HG03095 (cell line): Measurements from ENCODE around the gene NPB.

Source experiments
- ATAC-seq: cut with Tn5 transposase; IDR thresholded peaks from one replicate; pipeline ENCODE4 v1.9.1; 2021; ENCODE audit warnings: moderate library complexity; ENCODE audit not compliant: unreplicated experiment

Gene NPB

GRCh38 chr17:81924557-81925532 is 22.8 kb downstream of the NPB start:
- no peak for ATAC-seq

GRCh38 chr17:81925860-81926450 is 23.9 kb downstream of the NPB start:
- no peak for ATAC-seq

- ATAC-seq: peak; percentile 16
Measured at GRCh38 chr17:81926451-81927151, 24.6 kb downstream of the NPB start.

GRCh38 chr17:81927152-81927652 is 25.2 kb downstream of the NPB start:
- peak; percentile 6 for ATAC-seq

GRCh38 chr17:81927653-81928543 is 25.9 kb downstream of the NPB start, which contains the start of gene MAFG:
Gene MAFG, minus strand, starts transcription at chr17:81927735. Its CDS starts 4,550 bp downstream, at chr17:81923185.
- ATAC-seq: peak; percentile 43

GRCh38 chr17:81928544-81929252 is 26.7 kb downstream of the NPB start:
- ATAC-seq: no peak

- ATAC-seq: no peak
Measured at GRCh38 chr17:81929253-81930141, 27.5 kb downstream of the NPB start.

- no peak for ATAC-seq
Measured at GRCh38 chr17:81930142-81931125, 28.4 kb downstream of the NPB start.

- no peak for ATAC-seq
Measured at GRCh38 chr17:81931189-81931556, 29.1 kb downstream of the NPB start.

GRCh38 chr17:81931557-81932332 is 29.7 kb downstream of the NPB start:
- no peak for ATAC-seq

- no peak for ATAC-seq
Measured at GRCh38 chr17:81932333-81932983, 30.4 kb downstream of the NPB start.

- no peak for ATAC-seq
Measured at GRCh38 chr17:81933178-81933699, 31.2 kb downstream of the NPB start.

GRCh38 chr17:81934098-81934757 is 32.2 kb downstream of the NPB start:
- no peak for ATAC-seq

- no peak for ATAC-seq
Measured at GRCh38 chr17:81934850-81935708, 33.0 kb downstream of the NPB start.

GRCh38 chr17:81935709-81936084 is 33.7 kb downstream of the NPB start:
- ATAC-seq: no peak
